ENCODE data around the gene TCEANC2. TPM values are rescaled to one million over a fixed set of nuclear protein-coding genes. Genes with fewer than 3 reads are reported as not detected.
A peak's percentile ranks its signal among the peaks of the same experiment; 100 is the strongest.
"Not testable (repeated sequence)": the region's sequence is repeated elsewhere in the genome, so short reads cannot be mapped to it uniquely, and the experiment has no call there.

The TCEANC2 gene
- total RNA-seq, 4 donors from 2014 or later = 1.4 to 7.1 (median 5.7) TPM

- no peak for DNase-seq
- no peak overlapping the region for H3K4me3 ChIP-seq
- no peaks in the 10 kb centered on the region for H3K27me3 ChIP-seq
- H3K27ac ChIP-seq = no peak overlapping the region
- in situ Hi-C loops (cut with MboI; ENCODE audit: low pct_ligation_motif_present in 1 of 4, low pct_unique_long_range_greater_than_20kb in 1 of 4, low sequenced_read_pairs in 3 of 4) = loop anchor here in 1 of 4 donors (25.0 kb wide), 2 partner anchors 110 to 185 kb away; partner anchors contain the start of genes IFT25 and LRRC42
- 59 to 60% methylated on average over 5 of the region's 5 CpGs for WGBS, 2 donors (ENCODE audit: low coverage in 1 of 2)
- peaks cover 0 to 18% (median 7%) of the 10 kb centered on the region in 4 donors for H3K36me3 ChIP-seq
- H3K4me1 ChIP-seq = peaks cover 34 to 63% (median 44%) of the 10 kb centered on the region in 4 donors
- H3K9me3 ChIP-seq = no peaks in the 10 kb centered on the region
- TF ChIP-seq POLR2A (IDR thresholded peaks at IDR 0.05) = no peak
- no peak for TF ChIP-seq EP300 (IDR thresholded peaks at IDR 0.05; ENCODE audit: low read depth)
- TF ChIP-seq POLR2AphosphoS5 (IDR thresholded peaks at IDR 0.05) = no peak
- TF ChIP-seq CTCF (IDR thresholded peaks at IDR 0.05) = no peak
- intact Hi-C loops (cut with DNase I; ENCODE audit: low total_unique reads) = no loop called here
Observed at GRCh38 chr1:54047384-54048305, 5.8 kb upstream of the TCEANC2 start.

- in situ Hi-C loops (cut with MboI; ENCODE audit: low pct_ligation_motif_present in 1 of 4, low pct_unique_long_range_greater_than_20kb in 1 of 4, low sequenced_read_pairs in 3 of 4) = loop anchor here in 1 of 4 donors (25.0 kb wide), 1 partner anchor 762 kb away; the partner anchor contains the start of gene TTC22
- intact Hi-C loops (cut with DNase I; ENCODE audit: low total_unique reads) = not testable (repeated sequence)
Observed at GRCh38 chr1:54050435-54050834, 3.0 kb upstream of the TCEANC2 start.

GRCh38 chr1:54051933-54052430, 1.4 kb upstream of the TCEANC2 start:
- no peaks in the 10 kb centered on the region for H3K36me3 ChIP-seq
- peak; percentile 29 for DNase-seq
- intact Hi-C loops (cut with DNase I; ENCODE audit: low total_unique reads) = no loop called here
- in situ Hi-C loops (cut with MboI; ENCODE audit: low pct_ligation_motif_present in 1 of 4, low pct_unique_long_range_greater_than_20kb in 1 of 4, low sequenced_read_pairs in 3 of 4) = loop anchor here in 1 of 4 donors (25.0 kb wide), 1 partner anchor 760 kb away; the partner anchor contains the start of gene TTC22
- peaks cover 35 to 63% (median 49%) of the 10 kb centered on the region in 4 donors for H3K4me1 ChIP-seq
- 0 to 1% methylated on average over 5 to 8 of the region's 8 CpGs for WGBS, 2 donors (ENCODE audit: low coverage in 1 of 2)
- no peaks in the 10 kb centered on the region for H3K9me3 ChIP-seq
- H3K27ac ChIP-seq = peak overlapping the region; percentile 95 to 99 (median 98)
- H3K27me3 ChIP-seq = no peaks in the 10 kb centered on the region
- peak overlapping the region; percentile 68 to 92 (median 86) for H3K4me3 ChIP-seq
- TF ChIP-seq EP300 (IDR thresholded peaks at IDR 0.05; ENCODE audit: low read depth) (no peak), POLR2AphosphoS5 (IDR thresholded peaks at IDR 0.05) (no peak), POLR2A (IDR thresholded peaks at IDR 0.05) (no peak), CTCF (IDR thresholded peaks at IDR 0.05) (no peak)

More at GRCh38 chr1:54050435-54050834, 3.0 kb upstream of the TCEANC2 start:
- H3K36me3 ChIP-seq, DNase-seq, H3K4me3 ChIP-seq, H3K27me3 ChIP-seq, H3K27ac ChIP-seq, H3K9me3 ChIP-seq: not testable (repeated sequence)
- peaks cover 35 to 70% (median 51%) of the 10 kb centered on the region in 4 donors for H3K4me1 ChIP-seq
- WGBS, 2 donors (ENCODE audit: low coverage in 1 of 2) = 94 to 97% methylated on average over 7 to 12 of the region's 12 CpGs

- DNase-seq = peak; percentile 35
- H3K4me3 ChIP-seq = peak overlapping the region; percentile 68 to 92 (median 86)
- no peaks in the 10 kb centered on the region for H3K27me3 ChIP-seq
- H3K27ac ChIP-seq = peak overlapping the region; percentile 95 to 99 (median 98)
- H3K9me3 ChIP-seq = no peaks in the 10 kb centered on the region
- intact Hi-C loops (cut with DNase I; ENCODE audit: low total_unique reads) = no loop called here
- in situ Hi-C loops (cut with MboI; ENCODE audit: low pct_ligation_motif_present in 1 of 4, low pct_unique_long_range_greater_than_20kb in 1 of 4, low sequenced_read_pairs in 3 of 4) = loop anchor here in 1 of 4 donors (25.0 kb wide), 1 partner anchor 760 kb away; the partner anchor contains the start of gene TTC22
- no peaks in the 10 kb centered on the region for H3K36me3 ChIP-seq
- TF ChIP-seq CTCF (IDR thresholded peaks at IDR 0.05) (peak in 1 of 5 experiments; percentile 6), POLR2AphosphoS5 (IDR thresholded peaks at IDR 0.05) (peak in 2 of 3 donors; percentile 1 to 28), EP300 (IDR thresholded peaks at IDR 0.05; ENCODE audit: low read depth) (no peak), POLR2A (IDR thresholded peaks at IDR 0.05) (no peak)
- H3K4me1 ChIP-seq = peaks cover 31 to 58% (median 44%) of the 10 kb centered on the region in 4 donors
- 0% methylated on average over 17 to 23 of the region's 23 CpGs for WGBS, 2 donors (ENCODE audit: low coverage in 1 of 2)
Observed at GRCh38 chr1:54052431-54052933, 926 bp upstream of the TCEANC2 start.

All from transverse colon (tissue), 4 donors.